Measurements from ENCODE around the gene LRRC61. TPM values are rescaled to one million over a fixed set of nuclear protein-coding genes. Genes with fewer than 3 reads are reported as not detected.

The LRRC61 gene
- total RNA-seq, 1 donor from 2014 or later = not detected

GRCh38 chr7:150330211-150330885 lies 7.2 kb downstream of the LRRC61 start:
- Mint-ChIP-seq H3K4me1 (ENCODE audit: unreplicated experiment) (no peaks in the 10 kb centered on the region), H3K36me3 (ENCODE audit: unreplicated experiment) (no peaks in the 10 kb centered on the region), H3K27me3 (ENCODE audit: unreplicated experiment) (no peaks in the 10 kb centered on the region), H3K9me3 (ENCODE audit: unreplicated experiment) (no peaks in the 10 kb centered on the region), H3K27ac (ENCODE audit: unreplicated experiment) (no peak overlapping the region), H3K4me3 (ENCODE audit: unreplicated experiment) (no peak overlapping the region)
- TF ChIP-seq CTCF (IDR thresholded peaks at IDR 0.05) = no peak
- DNase-seq (ENCODE audit: extremely low spot score, unreplicated experiment) = no peak

DNA sequence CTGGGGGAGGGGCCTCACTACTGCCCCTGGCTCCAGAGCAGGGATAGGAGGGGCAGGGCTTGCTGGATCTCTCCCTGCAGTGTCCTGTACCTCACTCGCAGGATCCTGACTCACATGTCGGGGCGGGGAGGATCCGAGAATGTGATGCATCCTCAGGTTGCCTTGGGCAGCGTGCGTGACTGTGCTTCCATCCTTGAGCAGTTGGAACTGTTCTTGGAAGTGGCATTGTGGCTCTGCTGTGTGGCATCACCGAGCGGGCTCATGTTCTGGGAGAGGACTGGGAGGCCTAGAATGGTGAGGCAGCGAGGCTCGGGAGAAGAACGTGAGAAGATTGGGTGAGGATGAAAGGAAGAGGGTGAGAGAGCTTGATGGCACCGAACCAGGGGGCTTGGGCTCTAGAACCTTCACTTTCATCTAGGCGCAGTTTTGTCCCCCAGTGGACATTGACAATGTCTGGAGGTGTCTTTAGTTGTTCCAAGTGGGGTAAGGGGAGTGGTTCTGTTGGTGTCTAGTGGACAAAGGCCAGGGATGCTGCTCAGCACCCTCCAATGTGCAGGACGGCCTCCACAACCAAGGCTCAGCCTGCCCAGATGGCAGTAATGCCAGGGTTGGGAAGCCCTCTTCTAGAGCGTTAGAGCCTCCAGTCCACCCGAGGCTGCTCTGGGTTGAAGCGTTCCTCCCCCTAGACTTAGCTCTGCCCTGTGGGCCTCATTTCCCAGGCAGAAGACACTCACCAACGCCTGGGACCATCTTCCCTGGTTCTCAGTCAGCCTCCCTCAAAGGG lies 9.9 kb downstream of the LRRC61 start:
- no peaks in the 10 kb centered on the region for H3K36me3 Mint-ChIP-seq (ENCODE audit: unreplicated experiment)
- DNase-seq (ENCODE audit: extremely low spot score, unreplicated experiment) = no peak

GRCh38 chr7:150333659-150334058 lies 10.5 kb downstream of the LRRC61 start:
- Mint-ChIP-seq H3K27me3 (ENCODE audit: unreplicated experiment) (no peaks in the 10 kb centered on the region), H3K9me3 (ENCODE audit: unreplicated experiment) (no peaks in the 10 kb centered on the region), H3K27ac (ENCODE audit: unreplicated experiment) (no peak overlapping the region), H3K36me3 (ENCODE audit: unreplicated experiment) (no peaks in the 10 kb centered on the region), H3K4me1 (ENCODE audit: unreplicated experiment) (no peaks in the 10 kb centered on the region), H3K4me3 (ENCODE audit: unreplicated experiment) (no peak overlapping the region)
- DNase-seq (ENCODE audit: extremely low spot score, unreplicated experiment) = no peak
- TF ChIP-seq CTCF (IDR thresholded peaks at IDR 0.05) = no peak

More for the DNA sequence above, 9.9 kb downstream of the LRRC61 start:
- no peaks in the 10 kb centered on the region for H3K4me1 Mint-ChIP-seq (ENCODE audit: unreplicated experiment)
- TF ChIP-seq CTCF (IDR thresholded peaks at IDR 0.05) = no peak
- H3K27ac Mint-ChIP-seq (ENCODE audit: unreplicated experiment) = no peak overlapping the region
- H3K4me3 Mint-ChIP-seq (ENCODE audit: unreplicated experiment) = no peak overlapping the region
- H3K27me3 Mint-ChIP-seq (ENCODE audit: unreplicated experiment) = no peaks in the 10 kb centered on the region
- no peaks in the 10 kb centered on the region for H3K9me3 Mint-ChIP-seq (ENCODE audit: unreplicated experiment)

DNA sequence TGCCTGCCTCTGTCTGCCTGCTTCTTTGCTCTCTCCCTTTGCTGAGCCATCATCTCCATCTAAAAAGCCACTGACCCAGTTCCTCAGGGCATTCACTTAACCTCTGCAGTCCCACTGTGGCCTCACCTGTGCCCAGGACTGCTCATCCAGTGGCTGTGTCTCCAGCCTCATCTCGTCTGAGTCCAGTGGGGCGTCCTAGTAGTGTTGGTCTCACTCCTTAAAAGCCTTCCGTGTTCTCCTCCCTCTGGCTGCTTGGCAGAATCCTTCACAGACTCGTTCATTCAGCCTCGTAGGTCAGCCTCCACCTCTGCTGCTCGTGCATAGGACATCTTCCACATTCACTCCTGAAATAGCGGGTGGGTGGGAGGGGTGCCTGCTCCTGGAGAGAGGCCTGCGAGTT lies 11.0 kb downstream of the LRRC61 start:
- Mint-ChIP-seq H3K9me3 (ENCODE audit: unreplicated experiment) (no peaks in the 10 kb centered on the region), H3K27me3 (ENCODE audit: unreplicated experiment) (no peaks in the 10 kb centered on the region), H3K36me3 (ENCODE audit: unreplicated experiment) (no peaks in the 10 kb centered on the region), H3K4me3 (ENCODE audit: unreplicated experiment) (no peak overlapping the region), H3K27ac (ENCODE audit: unreplicated experiment) (no peak overlapping the region), H3K4me1 (ENCODE audit: unreplicated experiment) (no peaks in the 10 kb centered on the region)
- TF ChIP-seq CTCF (IDR thresholded peaks at IDR 0.05) = no peak
- DNase-seq (ENCODE audit: extremely low spot score, unreplicated experiment) = no peak

DNA sequence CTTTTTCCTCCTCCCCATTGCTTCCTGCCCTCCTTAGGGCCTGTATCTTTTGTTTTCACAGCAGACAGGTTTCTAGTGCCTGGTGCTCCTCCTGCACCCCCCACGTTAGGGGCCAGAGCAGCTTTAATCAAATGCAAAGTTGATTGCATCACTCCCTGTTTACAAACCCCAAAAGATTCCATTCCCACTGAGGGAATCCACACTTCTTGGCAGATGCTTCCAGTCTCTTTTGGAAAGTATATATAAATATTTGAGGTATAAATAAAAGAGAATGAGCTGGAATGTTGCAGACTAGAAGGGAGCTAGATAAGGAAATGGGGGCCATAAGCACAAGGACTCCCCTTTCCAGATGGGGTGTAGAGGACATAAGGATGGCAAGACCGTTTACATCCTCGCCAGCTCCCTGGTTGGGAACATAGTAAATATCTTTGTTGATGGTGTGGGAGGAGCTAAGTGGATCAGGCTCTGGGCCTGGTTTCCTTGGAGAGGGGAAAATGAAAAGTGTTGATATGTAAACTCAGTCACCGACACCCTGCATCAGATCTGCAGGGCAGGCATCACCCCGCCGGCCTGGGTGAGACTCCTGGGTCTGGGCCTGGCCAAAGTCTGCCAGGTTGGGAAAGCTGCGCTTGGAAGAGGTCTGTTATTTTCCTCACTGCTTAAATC lies 12.1 kb downstream of the LRRC61 start:
- Mint-ChIP-seq H3K9me3 (ENCODE audit: unreplicated experiment) (no peaks in the 10 kb centered on the region), H3K36me3 (ENCODE audit: unreplicated experiment) (no peaks in the 10 kb centered on the region), H3K27me3 (ENCODE audit: unreplicated experiment) (peaks cover 6% of the 10 kb centered on the region), H3K4me3 (ENCODE audit: unreplicated experiment) (no peak overlapping the region), H3K27ac (ENCODE audit: unreplicated experiment) (no peak overlapping the region), H3K4me1 (ENCODE audit: unreplicated experiment) (peaks cover 3% of the 10 kb centered on the region)
- DNase-seq (ENCODE audit: extremely low spot score, unreplicated experiment) = no peak
- TF ChIP-seq CTCF (IDR thresholded peaks at IDR 0.05) = no peak
